SJCRH30 (cell line): ENCODE measurements around the gene KLHDC7B. TPM values are rescaled to one million over a fixed set of nuclear protein-coding genes. Genes with fewer than 3 reads are reported as not detected.
"Not testable (repeated sequence)": the region's sequence is repeated elsewhere in the genome, so short reads cannot be mapped to it uniquely, and the experiment has no call there.

Source experiments
- DNase-seq, 2 experiments: peaks; one replicate each; pipeline ENCODE4 v3.0.0-alpha.2; 2015 to 2020
- H3K27ac ChIP-seq: fragments of 250-450 bp; sonication (Bioruptor Pico); 2 replicates; pipeline ENCODE4 v1.5.1; 2020; ENCODE audit warnings: mild to moderate bottlenecking, moderate library complexity
- H3K27me3 ChIP-seq: fragments of 250-450 bp; sonication (Bioruptor Pico); 2 replicates; pipeline ENCODE4 v1.5.1; 2020; ENCODE audit warnings: mild to moderate bottlenecking, moderate library complexity
- H3K36me3 ChIP-seq: fragments of 250-450 bp; sonication (Bioruptor Pico); 2 replicates; pipeline ENCODE4 v1.5.1; 2020; ENCODE audit warnings: mild to moderate bottlenecking, moderate library complexity
- H3K4me1 ChIP-seq: fragments of 250-450 bp; sonication (Bioruptor Pico); 2 replicates; pipeline ENCODE4 v1.5.1; 2020; ENCODE audit warnings: mild to moderate bottlenecking, moderate library complexity
- H3K4me3 ChIP-seq: fragments of 250-450 bp; sonication (Bioruptor Pico); 2 replicates; pipeline ENCODE4 v1.5.1; 2020; ENCODE audit warnings: mild to moderate bottlenecking, moderate library complexity
- H3K9me3 ChIP-seq: fragments of 250-450 bp; sonication (Bioruptor Pico); replicated peaks from 2 replicates; pipeline ENCODE4 v1.5.1; 2020; ENCODE audit warnings: mild to moderate bottlenecking, moderate library complexity
- total RNA-seq: library from RNA; depleted of rRNA; stranded (reverse); fragments of >200 nt; shearing (Covaris generic); gene quantifications from 2 replicates; pipeline ENCODE4 v1.2.3, GENCODE V29; 2014

The KLHDC7B gene
- total RNA-seq, 1 experiment from 2014 or later = 0.10 TPM

DNA sequence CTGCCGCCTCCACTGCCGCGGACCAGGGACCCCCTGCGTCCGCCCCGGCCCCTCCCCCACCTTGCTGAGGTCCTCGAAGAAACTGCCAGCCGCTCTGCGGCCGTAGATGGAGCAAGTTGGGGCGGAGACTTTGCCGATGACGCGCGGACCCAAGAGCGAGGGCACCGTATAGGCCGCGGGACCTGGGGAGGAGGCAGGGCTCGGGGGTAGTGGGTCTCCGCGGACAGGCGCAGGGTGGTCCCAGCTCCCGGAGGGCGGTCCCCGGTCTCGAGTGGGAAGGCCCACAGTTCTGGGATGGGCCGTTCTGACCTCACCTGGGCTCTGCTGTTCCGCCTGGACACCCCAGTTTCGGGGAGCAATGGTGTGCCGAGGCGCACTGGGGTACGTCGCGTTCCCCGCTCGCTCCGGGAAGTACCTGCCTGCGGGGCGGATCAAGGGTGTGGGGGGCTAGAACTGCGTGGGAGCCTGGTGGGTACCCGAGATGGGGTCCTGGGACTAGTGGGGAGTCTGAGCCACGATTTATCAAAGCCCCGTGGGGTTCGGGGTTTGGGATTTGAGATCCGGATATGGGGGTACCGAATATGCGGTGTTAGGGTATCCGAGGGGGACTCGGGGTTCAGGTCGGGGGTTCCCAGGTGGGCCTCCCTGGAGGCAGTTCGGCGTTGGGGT lies 14.7 kb upstream of the KLHDC7B start:
- Histone ChIP-seq H3K9me3 (no peaks in the 10 kb centered on the region; the same call in 1 of the 2 replicates), H3K27ac (no peak overlapping the region), H3K4me1 (peaks cover 2% of the 10 kb centered on the region; the same call in 1 of the 2 replicates), H3K27me3 (peaks cover 9% of the 10 kb centered on the region; the same call in 1 of the 2 replicates), H3K36me3 (no peaks in the 10 kb centered on the region), H3K4me3 (no peak overlapping the region)
- no peak for DNase-seq

DNA sequence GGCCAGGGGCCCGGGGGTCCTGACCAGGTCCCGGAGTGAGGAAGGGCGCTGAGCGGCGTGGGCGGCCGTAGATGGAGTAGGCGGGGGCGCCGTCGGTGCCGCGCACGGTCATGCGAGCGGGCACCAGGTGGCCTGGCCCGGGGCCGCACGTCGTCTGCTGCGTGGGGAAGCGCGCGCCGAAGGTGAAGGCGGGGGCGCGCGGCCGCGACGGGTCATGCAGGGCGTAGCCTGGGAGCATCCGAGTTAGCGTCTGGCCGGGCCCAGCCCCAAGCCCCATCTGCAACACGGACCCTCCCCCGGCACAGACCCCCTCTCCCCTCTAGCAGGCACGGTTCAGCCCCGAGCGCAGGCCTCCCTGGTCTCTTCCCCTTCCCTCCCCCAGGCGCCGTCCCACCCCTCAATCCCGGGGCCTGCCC lies 14.1 kb upstream of the KLHDC7B start:
- H3K9me3 ChIP-seq = no peaks in the 10 kb centered on the region; the same call in 1 of the 2 replicates
- peaks cover 2% of the 10 kb centered on the region; the same call in 1 of the 2 replicates for H3K4me1 ChIP-seq
- H3K27me3 ChIP-seq = peaks cover 9% of the 10 kb centered on the region; the same call in 1 of the 2 replicates
- no peak for DNase-seq
- H3K27ac ChIP-seq = no peak overlapping the region
- H3K4me3 ChIP-seq = no peak overlapping the region
- no peaks in the 10 kb centered on the region for H3K36me3 ChIP-seq

DNA sequence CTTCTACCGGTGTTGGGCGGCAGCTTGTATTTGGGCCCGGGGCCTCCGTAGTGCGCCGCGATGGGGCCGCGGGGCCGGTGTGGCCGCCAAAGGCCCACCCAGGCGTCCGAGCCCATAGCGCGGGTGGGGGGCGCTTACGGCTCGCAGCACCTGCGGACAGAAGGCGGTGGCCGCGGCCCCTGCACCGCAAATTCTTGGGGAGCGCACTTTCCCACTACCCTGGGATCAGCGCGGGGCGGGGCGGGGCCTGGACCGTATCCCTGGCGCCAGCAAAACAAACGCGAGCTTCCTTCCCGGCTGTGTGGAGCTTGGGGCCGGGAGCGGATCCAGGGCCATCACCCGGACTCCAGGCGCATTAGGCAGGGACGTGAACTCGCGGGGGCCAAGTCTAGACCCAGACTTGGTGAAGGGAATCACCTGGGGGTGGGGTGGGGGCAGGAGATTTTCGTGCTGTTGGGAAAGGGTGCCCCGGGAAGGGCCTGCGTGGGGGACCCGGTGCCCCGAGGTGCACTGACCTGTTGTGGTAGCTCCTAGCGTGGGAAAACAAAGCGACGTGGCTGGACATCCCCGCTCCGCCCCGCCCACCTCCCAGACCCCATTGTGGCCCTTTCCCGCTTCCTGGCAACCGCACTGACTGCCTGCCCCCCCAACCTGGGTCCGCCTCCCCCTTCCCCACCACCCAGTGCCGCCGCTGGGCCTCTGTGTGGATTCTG lies 13.6 kb upstream of the KLHDC7B start:
- peaks cover 12% of the 10 kb centered on the region; the same call in 1 of the 2 replicates for H3K27me3 ChIP-seq
- no peaks in the 10 kb centered on the region; the same call in 1 of the 2 replicates for H3K9me3 ChIP-seq
- H3K36me3 ChIP-seq = no peaks in the 10 kb centered on the region
- no peak overlapping the region for H3K4me3 ChIP-seq
- no peak overlapping the region for H3K27ac ChIP-seq
- DNase-seq = no peak
- peaks cover 2% of the 10 kb centered on the region; the same call in 1 of the 2 replicates for H3K4me1 ChIP-seq

DNA sequence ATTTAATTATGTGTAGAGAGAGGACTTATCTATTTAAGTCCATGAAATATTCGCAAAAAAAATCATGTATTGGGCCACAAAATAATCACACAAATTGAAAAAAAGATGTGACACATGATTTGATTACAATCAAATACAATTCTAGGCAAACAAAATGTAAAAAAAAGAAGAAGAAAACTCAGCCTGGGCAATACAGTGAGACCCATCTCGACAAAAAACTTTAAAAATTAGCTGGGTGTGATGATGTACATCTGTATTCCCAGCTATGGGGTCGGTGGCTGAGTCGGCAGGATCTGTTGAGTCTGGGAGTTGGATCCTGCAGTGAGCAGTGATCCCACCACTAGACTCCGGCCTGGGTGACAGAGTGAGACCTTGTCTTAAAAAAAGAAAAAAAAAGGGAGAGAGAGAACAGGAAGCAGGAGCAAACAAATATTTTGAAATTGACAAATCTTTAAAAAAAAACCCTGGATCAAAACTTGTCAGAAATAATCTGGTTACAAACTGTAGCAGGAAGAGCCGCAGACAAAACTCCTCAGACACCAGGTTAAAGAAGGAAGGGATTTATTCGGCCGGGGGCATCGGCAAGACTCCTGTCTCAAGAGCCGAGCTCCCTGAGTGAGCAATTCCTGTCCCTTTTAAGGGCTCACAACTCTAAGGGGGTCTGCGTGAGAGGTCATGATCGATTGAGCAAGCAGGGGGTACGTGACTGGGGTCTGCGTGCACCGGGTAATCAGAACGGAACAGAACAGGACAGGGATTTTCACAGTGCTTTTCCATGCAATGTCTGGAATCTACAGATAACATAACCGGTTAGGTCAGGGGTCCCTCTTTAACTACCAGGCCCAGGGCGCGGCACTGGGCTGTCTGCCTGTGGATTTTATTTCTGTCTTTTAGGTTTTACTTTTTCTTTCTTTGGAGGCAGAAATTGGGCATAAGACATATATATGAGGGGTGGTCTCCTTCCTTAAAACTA lies 12.6 kb upstream of the KLHDC7B start:
- Histone ChIP-seq H3K4me3 (no peak overlapping the region), H3K27me3 (peaks cover 16% of the 10 kb centered on the region; the same call in 1 of the 2 replicates)

DNA sequence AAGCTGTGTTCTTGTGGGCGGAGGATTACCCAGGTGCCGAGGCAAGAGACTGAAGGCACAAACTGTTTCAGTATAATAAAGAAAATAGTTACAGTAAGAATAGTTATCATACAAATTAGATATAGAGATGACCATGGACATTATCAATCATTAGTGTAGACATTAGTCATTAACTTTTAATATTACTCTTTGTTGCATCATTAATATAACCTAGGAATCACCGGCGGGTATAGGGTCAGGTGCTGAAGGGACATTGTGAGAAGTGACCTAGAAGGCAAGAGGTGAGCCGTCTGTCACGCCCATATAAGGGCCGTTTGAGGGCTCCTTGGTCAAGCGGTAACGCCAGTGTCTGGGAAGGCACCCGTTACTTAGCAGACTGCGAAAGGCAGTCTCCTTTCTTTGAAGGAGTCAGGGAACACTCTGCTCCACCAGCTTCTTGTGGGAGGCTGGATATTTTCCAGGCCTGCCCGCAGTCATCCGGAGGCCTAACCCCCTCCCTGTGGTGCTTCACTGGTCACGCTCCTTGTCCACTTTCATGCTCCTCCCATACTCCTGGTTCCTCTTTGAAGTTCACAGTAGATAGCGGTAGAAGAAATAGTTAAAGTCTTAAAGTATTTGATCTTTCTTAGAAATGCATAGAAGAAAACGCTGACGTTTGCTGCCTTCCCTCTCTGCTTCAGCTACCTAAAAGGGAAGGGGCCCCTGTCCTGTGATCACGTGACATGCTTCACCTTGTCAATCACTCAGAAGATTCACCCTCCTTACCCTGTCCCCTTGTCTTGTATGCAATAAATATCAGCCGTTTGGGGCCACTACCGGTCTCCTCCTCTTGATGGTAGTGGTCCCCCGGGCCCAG lies 11.6 kb upstream of the KLHDC7B start:
- peak in 1 of 2 experiments; percentile 39 for DNase-seq
- H3K27me3 ChIP-seq = peaks cover 16% of the 10 kb centered on the region; the same call in 1 of the 2 replicates
- H3K9me3 ChIP-seq, H3K4me1 ChIP-seq, H3K27ac ChIP-seq, H3K36me3 ChIP-seq, H3K4me3 ChIP-seq: not testable (repeated sequence)

More for the DNA sequence above, 12.6 kb upstream of the KLHDC7B start:
- Histone ChIP-seq H3K4me1 (peaks cover 2% of the 10 kb centered on the region; the same call in 1 of the 2 replicates), H3K9me3 (no peaks in the 10 kb centered on the region; the same call in 1 of the 2 replicates), H3K27ac (no peak overlapping the region), H3K36me3 (no peaks in the 10 kb centered on the region)
- DNase-seq = no peak

DNA sequence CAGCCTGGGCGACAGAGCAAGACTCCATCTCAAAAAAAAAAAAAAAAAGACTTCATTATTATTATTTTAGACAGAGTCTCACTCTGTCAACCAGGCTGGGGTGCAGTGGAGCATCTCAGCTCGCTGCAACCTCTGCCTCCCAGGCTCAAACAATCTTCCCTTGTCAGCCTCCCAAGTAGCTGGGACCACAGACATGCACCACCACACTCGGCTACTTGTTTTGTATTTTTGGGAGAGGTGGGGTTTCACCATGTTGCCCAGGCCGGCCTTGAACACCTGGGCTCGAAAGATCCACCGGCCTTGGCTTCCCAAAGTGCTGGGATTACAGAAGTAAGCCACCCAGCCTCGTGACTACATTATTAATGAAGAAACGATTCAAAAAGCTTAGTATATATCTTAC lies 10.6 kb upstream of the KLHDC7B start:
- no peak for DNase-seq
- no peak overlapping the region for H3K4me3 ChIP-seq
- no peaks in the 10 kb centered on the region; the same call in 1 of the 2 replicates for H3K9me3 ChIP-seq
- peaks cover 16% of the 10 kb centered on the region; the same call in 1 of the 2 replicates for H3K27me3 ChIP-seq
- H3K36me3 ChIP-seq = no peaks in the 10 kb centered on the region
- H3K27ac ChIP-seq = no peak overlapping the region
- H3K4me1 ChIP-seq = peaks cover 2% of the 10 kb centered on the region; the same call in 1 of the 2 replicates

DNA sequence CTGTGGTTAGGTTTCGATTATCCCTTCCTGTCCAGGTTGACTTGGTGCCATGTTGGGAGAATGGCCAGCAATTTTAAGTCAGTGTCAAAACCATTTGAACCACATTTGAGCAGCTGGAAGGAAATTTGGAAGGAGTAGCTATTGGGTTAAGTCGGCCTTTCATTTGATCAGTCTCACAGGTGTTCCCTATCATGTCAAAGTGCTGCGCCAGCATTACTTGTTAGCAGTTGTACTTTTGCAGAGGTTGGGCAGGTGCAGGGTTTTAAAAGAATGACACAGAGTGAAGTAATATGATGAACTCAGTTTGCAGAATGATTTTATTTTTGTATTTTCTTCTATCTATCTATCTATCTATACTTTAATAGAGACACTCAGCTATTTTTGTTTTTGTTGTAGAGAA lies 9.5 kb upstream of the KLHDC7B start:
- no peak overlapping the region for H3K4me3 ChIP-seq
- no peak for DNase-seq
- H3K36me3 ChIP-seq = no peaks in the 10 kb centered on the region
- H3K27ac ChIP-seq = no peak overlapping the region
- H3K9me3 ChIP-seq = no peaks in the 10 kb centered on the region; the same call in 1 of the 2 replicates
- H3K4me1 ChIP-seq = peaks cover 2% of the 10 kb centered on the region; the same call in 1 of the 2 replicates
- H3K27me3 ChIP-seq = peaks cover 16% of the 10 kb centered on the region; the same call in 1 of the 2 replicates

DNA sequence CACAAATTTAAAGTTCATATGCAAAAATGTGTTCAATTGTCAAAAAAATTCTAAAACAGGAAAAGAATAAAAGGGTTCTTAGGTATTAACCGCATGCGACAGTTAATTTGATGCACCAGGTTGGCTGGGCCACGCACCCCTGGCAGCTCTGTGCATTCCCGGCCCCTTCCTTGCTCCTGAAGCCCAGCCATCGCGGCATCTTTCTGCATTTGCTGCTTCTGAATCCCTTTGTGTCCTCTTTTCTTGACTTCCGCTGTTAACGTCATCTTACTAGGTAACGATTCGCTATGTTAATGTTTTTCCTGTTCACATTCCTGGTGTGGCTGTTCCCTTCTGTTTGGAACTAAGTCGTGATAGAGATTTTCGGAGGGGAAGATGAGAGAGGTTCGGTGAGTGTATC lies 7.9 kb upstream of the KLHDC7B start:
- no peaks in the 10 kb centered on the region for H3K36me3 ChIP-seq
- H3K4me1 ChIP-seq = peaks cover 2% of the 10 kb centered on the region; the same call in 1 of the 2 replicates
- no peak overlapping the region for H3K27ac ChIP-seq
- no peak for DNase-seq
- H3K27me3 ChIP-seq = peaks cover 13% of the 10 kb centered on the region; the same call in 1 of the 2 replicates
- no peak overlapping the region for H3K4me3 ChIP-seq
- H3K9me3 ChIP-seq = no peaks in the 10 kb centered on the region; the same call in 1 of the 2 replicates

DNA sequence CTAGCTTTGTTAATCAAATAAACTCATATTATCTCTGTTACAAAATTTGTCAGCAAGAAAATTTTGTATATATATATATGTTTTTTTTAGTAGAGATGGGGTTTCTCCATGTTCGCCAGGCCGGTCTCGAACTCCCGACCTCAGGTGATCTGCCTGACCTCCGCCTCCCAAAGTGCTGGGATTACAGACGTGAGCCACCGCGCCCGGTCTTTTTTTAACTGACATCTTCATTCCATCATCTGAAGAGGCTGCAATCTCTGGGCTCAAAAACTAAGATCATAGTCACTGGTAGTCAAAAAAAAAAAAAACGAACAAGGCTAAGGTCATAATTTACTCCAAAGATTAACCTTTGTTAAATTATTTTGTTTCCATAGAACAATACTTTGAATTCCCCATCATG lies 5.3 kb upstream of the KLHDC7B start:
- H3K4me3 ChIP-seq = no peak overlapping the region
- H3K27ac ChIP-seq = no peak overlapping the region
- H3K27me3 ChIP-seq = peaks cover 11% of the 10 kb centered on the region; the same call in 1 of the 2 replicates
- no peaks in the 10 kb centered on the region; the same call in 1 of the 2 replicates for H3K9me3 ChIP-seq
- no peaks in the 10 kb centered on the region for H3K4me1 ChIP-seq
- DNase-seq = no peak
- no peaks in the 10 kb centered on the region for H3K36me3 ChIP-seq

DNA sequence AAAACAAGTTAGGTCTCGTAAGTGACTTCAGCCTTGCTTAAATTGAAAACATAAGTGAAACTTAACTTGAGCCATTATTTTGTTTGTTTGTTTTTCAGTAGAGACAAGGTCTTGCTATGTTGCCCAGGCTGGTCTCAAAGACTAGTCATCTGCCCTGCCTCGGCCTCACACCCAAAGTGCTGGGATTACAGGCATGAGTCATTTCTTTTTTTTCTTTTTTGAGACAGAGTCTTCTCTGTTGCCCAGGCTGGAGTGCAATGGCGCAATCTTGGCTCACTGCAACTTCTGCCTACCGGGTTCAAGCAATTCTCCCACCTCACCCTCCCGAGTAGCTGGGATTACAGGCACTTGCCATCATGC lies 4.1 kb upstream of the KLHDC7B start:
- not testable (repeated sequence) for DNase-seq, H3K9me3 ChIP-seq, H3K27ac ChIP-seq

DNA sequence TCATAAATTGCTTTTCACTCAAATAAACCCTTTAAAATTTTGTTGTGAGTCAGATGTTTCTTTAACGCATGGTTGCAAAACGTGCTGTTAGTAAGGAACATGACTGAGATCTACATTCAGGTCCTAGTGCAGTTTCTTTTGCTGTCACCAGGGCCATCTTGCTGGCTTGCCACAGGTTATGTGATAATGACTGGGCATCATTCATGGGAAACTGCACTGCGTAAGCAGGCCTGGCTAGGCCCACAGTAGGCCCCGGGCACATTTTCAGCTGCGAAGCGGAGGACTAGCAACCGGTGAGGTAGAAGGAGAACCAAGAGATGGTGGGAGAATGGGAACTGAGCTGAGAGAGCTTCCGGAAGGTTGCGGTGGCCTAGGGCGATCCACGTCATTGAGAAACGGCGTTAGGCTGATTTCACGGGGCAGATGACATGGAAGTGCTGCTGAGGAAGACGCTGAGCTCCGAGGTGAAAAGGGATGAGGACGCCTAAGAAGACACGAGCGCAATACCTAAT lies 3.2 kb upstream of the KLHDC7B start:
- no peaks in the 10 kb centered on the region for H3K4me1 ChIP-seq
- no peak overlapping the region for H3K4me3 ChIP-seq
- H3K27ac ChIP-seq = no peak overlapping the region
- no peak for DNase-seq
- no peaks in the 10 kb centered on the region for H3K36me3 ChIP-seq
- H3K9me3 ChIP-seq = no peaks in the 10 kb centered on the region
- peaks cover 4% of the 10 kb centered on the region; the same call in 1 of the 2 replicates for H3K27me3 ChIP-seq

More for the DNA sequence above, 4.1 kb upstream of the KLHDC7B start:
- H3K36me3 ChIP-seq, H3K4me1 ChIP-seq, H3K4me3 ChIP-seq: not testable (repeated sequence)
- H3K27me3 ChIP-seq = peaks cover 11% of the 10 kb centered on the region; the same call in 1 of the 2 replicates

DNA sequence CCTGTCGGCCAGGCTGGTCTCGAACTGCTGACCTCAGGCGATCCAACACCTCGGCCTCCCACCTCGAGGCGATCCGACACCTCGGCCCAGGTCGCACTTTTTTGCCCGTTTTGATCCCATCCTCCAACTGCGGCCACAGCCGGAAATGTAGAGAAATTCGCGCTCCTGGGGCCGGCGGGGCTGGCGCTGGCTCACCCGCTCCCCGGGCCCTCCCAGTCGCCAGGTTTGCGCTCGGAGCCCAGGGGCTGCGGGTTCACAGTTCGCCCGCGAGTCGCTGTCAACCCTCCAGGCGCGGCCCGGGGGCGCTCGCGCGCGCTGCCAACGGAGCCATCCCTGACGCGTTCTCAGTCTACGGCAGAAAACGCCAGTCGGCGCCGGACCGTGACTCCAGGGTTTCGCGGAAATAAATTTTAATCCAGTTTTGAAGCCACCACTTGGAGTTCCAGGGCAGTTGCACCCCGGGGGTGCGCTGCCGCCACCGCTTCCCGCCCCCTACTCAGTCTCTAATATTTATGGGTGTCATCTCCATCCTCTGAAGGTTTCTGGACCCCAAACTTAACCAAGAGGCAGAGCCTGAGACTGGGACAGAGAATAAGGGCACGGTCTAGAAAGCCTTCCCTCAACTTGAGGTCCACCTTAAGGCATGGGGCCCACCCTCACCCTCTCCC lies 1.5 kb upstream of the KLHDC7B start:
- Histone ChIP-seq H3K36me3 (no peaks in the 10 kb centered on the region), H3K4me3 (no peak overlapping the region), H3K27ac (no peak overlapping the region), H3K9me3 (no peaks in the 10 kb centered on the region), H3K4me1 (no peaks in the 10 kb centered on the region), H3K27me3 (0 out of 2 replicates have a peak, but pooled peaks cover 4% of the 10 kb centered on the region)
- no peak for DNase-seq

DNA sequence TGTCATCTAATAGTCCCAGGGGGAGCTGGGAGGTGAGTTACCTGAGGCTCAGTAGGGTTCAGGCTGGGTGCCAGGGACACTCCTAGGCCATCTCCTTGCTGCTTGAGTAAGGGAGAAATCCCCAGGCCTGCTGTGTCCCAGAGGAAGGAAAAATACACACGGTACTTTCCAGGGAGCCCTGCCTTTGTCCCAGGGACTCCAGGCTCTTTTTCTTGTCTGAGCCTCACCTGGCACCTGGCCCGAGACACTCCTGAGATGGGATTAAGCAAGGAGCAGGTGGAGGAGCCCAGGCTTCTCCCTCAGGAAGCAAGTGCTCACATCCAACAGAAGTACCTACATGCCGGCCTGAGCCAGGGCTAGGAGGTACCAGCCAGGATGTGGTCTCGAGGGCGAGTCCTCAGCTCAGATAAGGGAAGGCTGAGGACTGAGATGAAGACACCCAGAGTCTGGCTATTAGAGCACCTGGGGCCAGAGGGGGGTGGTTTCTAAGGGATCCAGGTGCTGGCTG lies 899 bp upstream of the KLHDC7B start:
- Histone ChIP-seq H3K27me3 (0 out of 2 replicates have a peak, but pooled peaks cover 4% of the 10 kb centered on the region), H3K9me3 (no peaks in the 10 kb centered on the region), H3K4me3 (no peak overlapping the region), H3K4me1 (no peaks in the 10 kb centered on the region), H3K27ac (no peak overlapping the region), H3K36me3 (no peaks in the 10 kb centered on the region)
- no peak for DNase-seq
